Activated CD4-positive, alpha-beta T cell treated with anti-CD3 and anti-CD28 coated beads, Interleukin-2, amount 10 ng/mL, durations not matched to agents 7 days and 5 days (primary cell): Measurements from ENCODE around the gene ABITRAM. TPM values are rescaled to one million over a fixed set of nuclear protein-coding genes. Genes with fewer than 3 reads are reported as not detected.

ENCODE experiments used
- CTCF ChIA-PET: fragments of 350-600 bp; sonication (Branson Sonifier 250); formaldehyde crosslinking; loops from one replicate; lab custom pipeline; 2021; ENCODE audit warnings: antibody characterized with exemption; lab: Charles Lee
- POLR2A ChIA-PET: fragments of 350-600 bp; sonication (Branson Sonifier 250); formaldehyde crosslinking; loops from one replicate; lab custom pipeline; 2021; ENCODE audit warnings: antibody characterized with exemption; lab: Charles Lee
- DNase-seq: peaks from one replicate; pipeline ENCODE4 v3.0.0-alpha.2; 2020
- H3K27ac Mint-ChIP-seq: one replicate; pipeline ENCODE4 v1.8.0; 2021; ENCODE audit warnings: mild to moderate bottlenecking, moderate library complexity, mixed read lengths
- H3K27me3 Mint-ChIP-seq: one replicate; pipeline ENCODE4 v1.8.0; 2021; ENCODE audit warnings: mixed read lengths
- H3K36me3 Mint-ChIP-seq: one replicate; pipeline ENCODE4 v1.8.0; 2021; ENCODE audit warnings: low read depth, mixed read lengths
- H3K4me1 Mint-ChIP-seq: one replicate; pipeline ENCODE4 v1.8.0; 2021; ENCODE audit warnings: mixed read lengths
- H3K4me3 Mint-ChIP-seq: one replicate; pipeline ENCODE4 v1.8.0; 2021; ENCODE audit warnings: mild to moderate bottlenecking, moderate library complexity, mixed read lengths
- H3K9me3 Mint-ChIP-seq: one replicate; pipeline ENCODE4 v1.8.0; 2021; ENCODE audit warnings: mixed read lengths
- total RNA-seq, 2 experiments: library from RNA; stranded (reverse); gene quantifications; one replicate each; pipeline ENCODE4 v1.2.3, GENCODE V29; 2021

The ABITRAM gene
- total RNA-seq, 2 experiments from 2014 or later: 11.8 to 13.9 TPM

DNA sequence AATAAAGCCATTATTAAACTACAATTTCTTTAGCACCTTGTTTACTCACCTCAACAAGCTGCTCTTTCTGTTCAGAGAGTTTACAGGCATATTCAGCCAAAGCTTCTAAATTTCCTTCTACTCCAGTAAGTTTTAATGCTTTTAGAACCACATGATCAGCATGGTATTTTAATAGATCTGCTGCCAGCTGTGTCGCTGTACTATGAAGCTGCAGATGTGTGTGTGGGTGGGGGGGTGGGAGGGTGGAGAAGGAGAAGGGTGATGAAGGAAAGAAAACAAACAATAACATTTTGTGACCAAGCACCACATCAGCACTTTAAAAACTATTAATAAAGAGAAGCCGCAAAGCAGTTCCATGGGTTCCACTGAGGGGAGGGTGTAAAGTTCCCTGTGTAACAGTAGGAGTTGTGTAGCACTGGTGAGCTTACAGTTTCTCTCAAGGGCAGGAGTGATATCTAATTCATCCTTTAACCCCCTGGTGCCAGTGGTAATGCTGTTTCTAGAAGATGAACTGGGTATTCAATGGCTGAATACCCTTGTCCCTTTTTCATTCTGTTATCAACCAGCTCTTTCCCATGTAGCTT is 38.5 kb downstream of the ABITRAM start:
- CTCF ChIA-PET: interaction anchor here (1.1 kb wide), 1 partner anchor 73 kb away, joined by 3 read pairs; no protein-coding TSS in a partner anchor
- peaks cover 10% of the 10 kb centered on the region for H3K9me3 Mint-ChIP-seq
- peaks cover 13% of the 10 kb centered on the region for H3K36me3 Mint-ChIP-seq
- DNase-seq: no peak
- POLR2A ChIA-PET: no interaction called here
- H3K27me3 Mint-ChIP-seq: no peaks in the 10 kb centered on the region
- no peak overlapping the region for H3K27ac Mint-ChIP-seq
- no peaks in the 10 kb centered on the region for H3K4me1 Mint-ChIP-seq
- no peak overlapping the region for H3K4me3 Mint-ChIP-seq

DNA sequence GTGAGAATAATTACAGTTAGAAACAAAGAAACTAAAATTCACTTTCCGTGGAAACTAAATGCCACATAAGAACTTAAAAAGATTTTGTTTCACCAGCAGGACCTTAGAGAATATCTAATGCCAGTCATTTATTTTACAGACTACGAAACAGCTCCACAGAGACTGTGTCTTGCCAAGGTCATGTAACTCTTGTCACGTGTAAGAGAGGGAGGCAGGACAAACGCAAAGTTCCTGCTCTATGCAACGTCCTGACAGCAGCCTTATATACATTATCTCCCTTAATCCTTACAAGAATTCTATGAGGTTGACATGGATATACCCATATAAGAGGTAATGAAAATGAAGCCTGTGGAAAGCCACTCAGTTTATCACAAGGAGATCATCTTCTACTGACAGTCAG is 39.7 kb downstream of the ABITRAM start:
- no peak for DNase-seq
- H3K27me3 Mint-ChIP-seq: no peaks in the 10 kb centered on the region
- no peaks in the 10 kb centered on the region for H3K4me1 Mint-ChIP-seq

DNA sequence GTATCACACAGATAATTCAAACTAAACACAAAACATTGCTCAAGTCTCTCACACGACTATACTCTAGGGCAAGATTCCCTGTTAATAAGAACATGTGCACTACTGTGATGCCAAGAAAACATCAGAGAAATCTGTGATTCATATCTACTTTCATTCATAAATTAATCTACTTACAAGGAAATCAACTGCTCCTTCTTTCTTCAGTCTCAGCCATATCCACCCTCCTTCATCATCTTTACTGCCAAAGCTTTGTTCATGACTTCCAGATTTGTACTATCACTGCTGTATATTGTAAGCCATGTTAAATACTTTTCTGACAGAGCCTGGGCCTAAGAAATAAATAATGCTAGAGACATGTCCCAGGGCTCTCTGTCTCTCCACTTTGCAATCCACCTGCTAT is 44.0 kb downstream of the ABITRAM start:
- Mint-ChIP-seq H3K36me3 (peaks cover 5% of the 10 kb centered on the region), H3K27me3 (no peaks in the 10 kb centered on the region), H3K9me3 (no peaks in the 10 kb centered on the region), H3K27ac (no peak overlapping the region), H3K4me3 (no peak overlapping the region), H3K4me1 (no peaks in the 10 kb centered on the region)
- CTCF ChIA-PET: no interaction called here
- no peak for DNase-seq
- POLR2A ChIA-PET: no interaction called here

More for the DNA sequence above, 39.7 kb downstream of the ABITRAM start:
- Mint-ChIP-seq H3K4me3 (no peak overlapping the region), H3K9me3 (peaks cover 10% of the 10 kb centered on the region), H3K36me3 (peaks cover 16% of the 10 kb centered on the region), H3K27ac (no peak overlapping the region)
- POLR2A ChIA-PET: no interaction called here
- CTCF ChIA-PET: no interaction called here

DNA sequence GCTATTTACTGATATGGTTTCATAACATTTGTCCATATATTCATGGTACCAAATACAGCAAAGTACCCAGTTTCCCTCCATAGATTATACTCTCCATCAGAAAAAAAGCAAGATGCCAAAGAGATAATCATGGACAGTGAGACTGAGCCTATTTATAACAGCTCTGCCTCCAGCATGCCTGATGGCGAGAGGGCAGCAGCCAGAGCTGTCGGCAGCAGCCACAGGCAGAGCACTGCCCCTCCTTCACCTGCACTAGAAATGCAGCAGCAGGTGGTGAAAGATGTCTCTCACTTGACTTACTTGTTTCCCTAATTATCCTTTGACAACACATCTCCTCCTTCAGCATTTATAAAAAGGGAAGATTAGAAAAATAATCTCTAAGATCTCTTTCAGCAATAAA is 46.7 kb downstream of the ABITRAM start:
- no peaks in the 10 kb centered on the region for H3K27me3 Mint-ChIP-seq
- CTCF ChIA-PET: no interaction called here
- POLR2A ChIA-PET: no interaction called here

DNA sequence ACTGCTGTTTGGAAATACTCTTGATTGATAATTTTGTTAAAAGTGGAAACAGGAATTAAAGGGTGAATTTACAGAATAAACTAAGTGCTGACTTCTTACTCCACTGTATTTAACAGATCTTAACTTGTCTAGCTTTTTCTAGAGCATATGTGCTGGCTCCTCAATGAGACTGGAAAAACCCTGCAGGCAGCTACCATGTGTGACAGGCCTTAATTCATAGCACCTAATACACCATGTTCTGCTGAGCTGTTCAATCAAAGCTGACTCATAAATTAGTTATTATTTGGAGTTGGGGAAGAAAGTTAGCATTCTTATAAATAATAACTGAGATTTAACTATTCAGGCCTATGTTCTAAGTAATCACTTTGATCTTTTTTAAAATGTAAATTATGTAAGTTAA is 49.7 kb downstream of the ABITRAM start:
- CTCF ChIA-PET: no interaction called here
- Mint-ChIP-seq H3K4me3 (no peak overlapping the region), H3K4me1 (no peaks in the 10 kb centered on the region)

More for the DNA sequence above, 46.7 kb downstream of the ABITRAM start:
- H3K9me3 Mint-ChIP-seq: no peaks in the 10 kb centered on the region
- H3K27ac Mint-ChIP-seq: no peak overlapping the region
- H3K4me3 Mint-ChIP-seq: no peak overlapping the region
- H3K36me3 Mint-ChIP-seq: peaks cover 5% of the 10 kb centered on the region
- H3K4me1 Mint-ChIP-seq: no peaks in the 10 kb centered on the region
- no peak for DNase-seq

More for the DNA sequence above, 49.7 kb downstream of the ABITRAM start:
- POLR2A ChIA-PET: no interaction called here
- DNase-seq: no peak
- Mint-ChIP-seq H3K36me3 (peaks cover 8% of the 10 kb centered on the region), H3K27ac (no peak overlapping the region), H3K27me3 (no peaks in the 10 kb centered on the region), H3K9me3 (peaks cover 3% of the 10 kb centered on the region)

Other genes with a start within 250 kb of the ABITRAM start
- not detected for gene ACTL7B, start 78.4 kb upstream of the ABITRAM start, total RNA-seq
- gene ACTL7A, start 72.1 kb upstream of the ABITRAM start, total RNA-seq: not detected
- 10 to 100 TPM; 23.7 to 41.0 TPM for gene ELP1, start 276 bp upstream of the ABITRAM start, total RNA-seq
- 10 to 100 TPM; 12.5 to 14.0 TPM for gene CTNNAL1, start 79.1 kb downstream of the ABITRAM start, total RNA-seq
- gene TMEM245, start 185.5 kb downstream of the ABITRAM start, total RNA-seq: 10 to 100 TPM; 30.6 to 34.7 TPM
- gene FRRS1L, start 232.8 kb downstream of the ABITRAM start, total RNA-seq: not detected